Stimulated activated CD8-positive, alpha-beta memory T cell treated with anti-CD3 and anti-CD28 coated beads, Interleukin-15, amount 100 ng/mL, for 4 hours (primary cell): Measurements from ENCODE around the gene LAMC3.
"Not testable (repeated sequence)": the region's sequence is repeated elsewhere in the genome, so short reads cannot be mapped to it uniquely, and the experiment has no call there.

Source experiments
- DNase-seq, 2 donors: peaks; one replicate each; pipeline ENCODE4 v3.0.0-alpha.2; 2020; ENCODE audit warnings: low read depth in 2 of 2

The LAMC3 gene

GRCh38 chr9:131028931-131029573 is 20.1 kb downstream of the LAMC3 start:
- DNase-seq: no peak

GRCh38 chr9:131029574-131029952 is 20.6 kb downstream of the LAMC3 start:
- DNase-seq: no peak

- no peak for DNase-seq
Measured at GRCh38 chr9:131030239-131031004, 21.4 kb downstream of the LAMC3 start.

- DNase-seq: no peak
Measured at GRCh38 chr9:131031005-131031641, 22.1 kb downstream of the LAMC3 start.

- DNase-seq: no peak
Measured at GRCh38 chr9:131031642-131032005, 22.6 kb downstream of the LAMC3 start.

GRCh38 chr9:131032384-131032783 is 23.4 kb downstream of the LAMC3 start:
- DNase-seq: no peak

- no peak for DNase-seq
Measured at GRCh38 chr9:131033269-131034224, 24.6 kb downstream of the LAMC3 start.

GRCh38 chr9:131034268-131034667 is 25.3 kb downstream of the LAMC3 start:
- DNase-seq: no peak

- DNase-seq: not testable (repeated sequence)
Measured at GRCh38 chr9:131034749-131035148, 25.8 kb downstream of the LAMC3 start.

- DNase-seq: no peak
Measured at GRCh38 chr9:131035548-131035947, 26.6 kb downstream of the LAMC3 start.

- DNase-seq: no peak
Measured at GRCh38 chr9:131036071-131036470, 27.1 kb downstream of the LAMC3 start.

GRCh38 chr9:131036529-131037334 is 27.8 kb downstream of the LAMC3 start:
- no peak for DNase-seq

- no peak for DNase-seq
Measured at GRCh38 chr9:131037335-131038255, 28.6 kb downstream of the LAMC3 start.

- DNase-seq: no peak
Measured at GRCh38 chr9:131038256-131039128, 29.5 kb downstream of the LAMC3 start.

GRCh38 chr9:131039129-131039954 is 30.4 kb downstream of the LAMC3 start:
- DNase-seq: no peak

- DNase-seq: no peak
Measured at GRCh38 chr9:131042666-131043065, 33.7 kb downstream of the LAMC3 start.

GRCh38 chr9:131043087-131043486 is 34.1 kb downstream of the LAMC3 start:
- DNase-seq: no peak

- DNase-seq: no peak
Measured at GRCh38 chr9:131043646-131044045, 34.7 kb downstream of the LAMC3 start.
